Mucosa of descending colon (tissue), 3 donors: ENCODE data around the gene KCNK6. TPM values are rescaled to one million over a fixed set of nuclear protein-coding genes. Genes with fewer than 3 reads are reported as not detected.

Experiments used
- ATAC-seq: fragments of 200-7000 bp; cut with Tn5 transposase; one replicate; pipeline ENCODE4 v1.9.1; 2020; ENCODE audit warnings: mild to moderate bottlenecking, moderate library complexity
- DNase-seq, 3 donors: peaks; one replicate each; pipeline ENCODE4 v3.0.0-alpha.2; 2020
- H3K36me3 ChIP-seq: fragments of 200-600 bp; one replicate; pipeline ENCODE4 v1.8.0; 2021; ENCODE audit warnings: low read depth, mild to moderate bottlenecking
- H3K4me1 ChIP-seq: fragments of 200-600 bp; one replicate; pipeline ENCODE4 v1.8.0; 2021; ENCODE audit warnings: low read depth, mild to moderate bottlenecking
- H3K4me3 ChIP-seq: fragments of 200-600 bp; one replicate; pipeline ENCODE4 v1.8.0; 2021; ENCODE audit warnings: mild to moderate bottlenecking
- H3K9me3 ChIP-seq: fragments of 200-600 bp; one replicate; pipeline ENCODE4 v1.8.0; 2021; ENCODE audit warnings: mild to moderate bottlenecking
- CTCF ChIP-seq: fragments of 200-600 bp; IDR thresholded peaks from one replicate; pipeline ENCODE4 v1.8.0; 2022; ENCODE audit warnings: antibody characterized with exemption, mild to moderate bottlenecking
- intact Hi-C, 2 donors: fragments of 100-400 bp; cut with DNase I in 1 of 2; cut with micrococcal nuclease in 1 of 2; formaldehyde crosslinking; loops; one replicate each; pipeline versions ENCODE4 v1.11.0 to v1.11.1; 2022; cut with DNase I, micrococcal nuclease
- total RNA-seq, 3 donors: library from RNA; stranded (reverse); fragmentation: NEBNext Ultra II Directional in 2 of 3; extraction: Animal tissue kit (Norgen Biotek cat#: 25700) in 2 of 3; gene quantifications; one replicate each; pipeline versions ENCODE4 v1.2.1 to v1.2.4, GENCODE V29; 2021 to 2023
- donor health status: DM: no; HTN: no; CAD: no; lungs with moderate emphysema.
- donor health status: DM: no; HTN: no; CAD: no.
- donor health status: DM: no; HTN: yes; CAD: no.

Gene KCNK6
- total RNA-seq, 3 donors from 2014 or later: 24.8 to 27.8 (median 25.6) TPM

DNA sequence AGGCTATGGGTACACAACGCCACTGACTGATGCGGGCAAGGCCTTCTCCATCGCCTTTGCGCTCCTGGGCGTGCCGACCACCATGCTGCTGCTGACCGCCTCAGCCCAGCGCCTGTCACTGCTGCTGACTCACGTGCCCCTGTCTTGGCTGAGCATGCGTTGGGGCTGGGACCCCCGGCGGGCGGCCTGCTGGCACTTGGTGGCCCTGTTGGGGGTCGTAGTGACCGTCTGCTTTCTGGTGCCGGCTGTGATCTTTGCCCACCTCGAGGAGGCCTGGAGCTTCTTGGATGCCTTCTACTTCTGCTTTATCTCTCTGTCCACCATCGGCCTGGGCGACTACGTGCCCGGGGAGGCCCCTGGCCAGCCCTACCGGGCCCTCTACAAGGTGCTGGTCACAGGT is 6.9 kb downstream of the KCNK6 start:
- intact Hi-C loops: no loop called here

DNA sequence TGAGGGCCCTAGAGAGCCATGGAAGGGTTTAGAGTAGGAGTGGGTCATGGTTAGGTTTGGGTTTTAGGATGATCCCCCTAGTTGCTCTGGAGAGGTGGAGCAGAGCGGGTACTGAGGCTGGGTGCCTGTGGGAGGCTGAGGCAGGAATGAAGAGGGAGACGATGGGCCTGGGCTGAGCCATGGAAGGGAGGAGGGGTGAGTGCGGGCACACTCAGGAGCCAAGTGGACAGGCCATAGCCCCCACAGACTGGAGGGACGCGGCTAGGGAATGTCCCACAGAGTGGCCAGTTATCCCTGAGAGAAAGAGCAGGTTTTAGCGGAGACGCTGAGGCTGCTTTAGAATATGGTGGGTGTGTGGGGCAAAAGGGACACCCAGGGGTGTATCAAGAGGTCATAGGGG is 10.0 kb downstream of the KCNK6 start:
- Histone ChIP-seq H3K36me3 (peaks cover 6% of the 10 kb centered on the region), H3K4me3 (no peak overlapping the region), H3K9me3 (no peaks in the 10 kb centered on the region), H3K4me1 (no peaks in the 10 kb centered on the region)
- ATAC-seq (no peak), DNase-seq (no peak)
- intact Hi-C loops: loop anchor here in 1 of 2 donors (5.0 kb wide), 1 partner anchor 87 kb away; no protein-coding TSS in a partner anchor
- no peak for TF ChIP-seq CTCF

More for the DNA sequence above, 6.9 kb downstream of the KCNK6 start:
- Histone ChIP-seq H3K36me3 (peaks cover 6% of the 10 kb centered on the region), H3K9me3 (no peaks in the 10 kb centered on the region), H3K4me1 (no peaks in the 10 kb centered on the region), H3K4me3 (no peak overlapping the region)
- DNase-seq (no peak), ATAC-seq (no peak)
- TF ChIP-seq CTCF: no peak

DNA sequence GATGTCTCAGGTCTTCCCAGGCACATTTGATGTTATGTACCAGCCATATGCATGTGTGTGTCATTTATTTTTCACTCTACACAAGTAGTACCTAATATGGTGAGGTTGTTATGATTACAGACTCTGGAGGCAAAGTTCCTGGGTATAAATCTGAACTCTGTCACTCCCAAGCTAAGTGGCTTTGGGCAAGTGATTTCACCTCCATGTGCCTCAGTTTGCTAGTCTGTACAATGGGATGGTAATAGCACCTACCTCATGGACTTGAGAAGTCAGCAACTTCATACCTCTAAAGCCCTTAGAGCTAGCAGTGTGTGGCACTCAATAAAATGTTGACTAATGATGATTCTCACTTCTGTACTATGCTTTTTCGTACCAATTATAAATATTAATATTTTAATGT is 12.1 kb downstream of the KCNK6 start:
- Histone ChIP-seq H3K4me1 (peaks cover 5% of the 10 kb centered on the region), H3K9me3 (no peaks in the 10 kb centered on the region), H3K4me3 (no peak overlapping the region), H3K36me3 (peaks cover 12% of the 10 kb centered on the region)
- ATAC-seq (no peak), DNase-seq (no peak)
- no peak for TF ChIP-seq CTCF
- intact Hi-C loops: loop anchor here (2.0 to 5.0 kb wide), 2 partner anchors 87 to 89 kb away; no protein-coding TSS in a partner anchor

- Histone ChIP-seq H3K4me3 (no peak overlapping the region), H3K4me1 (peaks cover 5% of the 10 kb centered on the region), H3K36me3 (peaks cover 6% of the 10 kb centered on the region), H3K9me3 (no peaks in the 10 kb centered on the region)
- intact Hi-C loops: loop anchor here (2.0 to 5.0 kb wide), 2 partner anchors 88 to 91 kb away; no protein-coding TSS in a partner anchor
- DNase-seq (no peak), ATAC-seq (no peak)
- no peak for TF ChIP-seq CTCF
Observed at GRCh38 chr19:38333245-38333644, 13.6 kb downstream of the KCNK6 start.

- ATAC-seq (peak; percentile 86), DNase-seq (peak; percentile 96 to 98 (median 97))
- H3K4me3 ChIP-seq: peak overlapping the region; percentile 34
- intact Hi-C loops: no loop called here
- H3K9me3 ChIP-seq: no peaks in the 10 kb centered on the region
- TF ChIP-seq CTCF: no peak
- peaks cover 5% of the 10 kb centered on the region for H3K4me1 ChIP-seq
- H3K36me3 ChIP-seq: peaks cover 6% of the 10 kb centered on the region
Observed at GRCh38 chr19:38335949-38336637, 16.4 kb downstream of the KCNK6 start.
